ENCODE data around the gene DYRK1A.
"Not testable (repeated sequence)": the region's sequence is repeated elsewhere in the genome, so short reads cannot be mapped to it uniquely, and the experiment has no call there.

The DYRK1A gene

GRCh38 chr21:37496972-37497371 is 130.4 kb downstream of the DYRK1A start:
- no peak for DNase-seq

- DNase-seq = no peak
These were observed 132.1 kb downstream of the DYRK1A start for GRCh38 chr21:37498664-37499063.

GRCh38 chr21:37502947-37503346 is 136.4 kb downstream of the DYRK1A start:
- DNase-seq = no peak

- DNase-seq = no peak
These were observed 137.4 kb downstream of the DYRK1A start for GRCh38 chr21:37503848-37504467.

DNA sequence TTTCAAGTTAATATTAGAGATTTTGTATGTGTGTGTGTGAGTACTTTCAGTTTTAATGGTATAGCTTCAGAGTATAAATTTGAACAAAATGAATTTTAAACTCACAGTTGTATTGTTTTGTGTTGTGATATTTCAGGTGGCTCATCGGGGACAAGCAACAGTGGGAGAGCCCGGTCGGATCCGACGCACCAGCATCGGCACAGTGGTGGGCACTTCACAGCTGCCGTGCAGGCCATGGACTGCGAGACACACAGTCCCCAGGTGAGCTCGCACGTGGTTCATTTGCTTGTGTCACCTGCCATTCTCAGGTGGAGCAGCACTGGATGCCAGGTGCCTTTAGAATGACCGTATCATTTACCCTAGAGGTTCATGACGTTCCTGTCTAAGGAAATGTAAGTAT is 139.4 kb downstream of the DYRK1A start:
- no peak for DNase-seq

- DNase-seq = no peak
These were observed 141.1 kb downstream of the DYRK1A start for GRCh38 chr21:37507716-37508115.

DNA sequence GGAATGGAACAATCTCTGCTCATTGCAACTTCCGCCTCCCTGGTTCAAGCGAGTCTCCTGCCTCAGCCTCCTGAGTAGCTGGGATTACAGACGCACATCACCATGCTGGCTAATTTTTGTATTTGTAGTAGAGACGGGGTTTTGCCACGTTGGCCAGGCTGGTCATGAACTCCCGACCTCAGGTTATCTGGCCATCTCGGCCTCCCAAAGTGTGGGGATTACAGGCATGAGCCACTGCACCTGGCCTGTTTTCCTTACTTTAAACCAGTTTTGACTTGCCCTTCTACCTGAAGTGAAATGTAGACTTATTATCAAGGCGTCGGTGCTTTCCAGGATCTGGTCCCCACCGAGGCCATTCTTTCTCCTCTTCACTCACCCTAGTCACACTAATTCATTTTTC is 141.8 kb downstream of the DYRK1A start:
- no peak for DNase-seq

GRCh38 chr21:37509802-37510393 is 143.3 kb downstream of the DYRK1A start:
- no peak for DNase-seq

DNA sequence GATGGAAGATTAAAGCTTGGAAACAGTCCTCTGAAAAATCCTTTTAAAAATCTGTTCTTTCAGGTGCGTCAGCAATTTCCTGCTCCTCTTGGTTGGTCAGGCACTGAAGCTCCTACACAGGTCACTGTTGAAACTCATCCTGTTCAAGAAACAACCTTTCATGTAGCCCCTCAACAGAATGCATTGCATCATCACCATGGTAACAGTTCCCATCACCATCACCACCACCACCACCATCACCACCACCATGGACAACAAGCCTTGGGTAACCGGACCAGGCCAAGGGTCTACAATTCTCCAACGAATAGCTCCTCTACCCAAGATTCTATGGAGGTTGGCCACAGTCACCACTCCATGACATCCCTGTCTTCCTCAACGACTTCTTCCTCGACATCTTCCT is 145.3 kb downstream of the DYRK1A start:
- no peak for DNase-seq

GRCh38 chr21:37513383-37513782 is 146.8 kb downstream of the DYRK1A start:
- no peak for DNase-seq

- DNase-seq = no peak
These were observed 147.6 kb downstream of the DYRK1A start for GRCh38 chr21:37514038-37514667.

GRCh38 chr21:37516998-37517397 is 150.4 kb downstream of the DYRK1A start:
- DNase-seq = no peak

DNA sequence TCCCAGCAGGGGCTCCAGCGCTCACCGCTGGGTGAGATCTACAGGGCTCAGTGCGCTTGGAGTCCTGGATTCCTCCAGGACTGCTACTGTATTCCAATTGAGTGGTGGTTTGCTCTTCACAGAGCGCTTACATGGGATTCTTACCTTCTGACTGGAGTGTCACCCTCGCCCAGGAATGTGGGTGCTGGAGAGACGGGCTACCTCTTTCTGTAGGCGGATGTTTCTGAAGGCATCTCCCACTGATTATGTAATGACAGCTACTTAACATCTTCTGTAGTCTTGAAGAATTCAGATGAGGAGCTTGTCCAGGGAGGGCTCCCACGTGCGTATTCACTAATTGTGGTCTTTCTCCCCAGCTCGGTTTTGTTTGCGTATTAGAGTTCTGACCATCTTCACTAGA is 154.2 kb downstream of the DYRK1A start:
- no peak for DNase-seq

- DNase-seq = no peak
These were observed 155.1 kb downstream of the DYRK1A start for GRCh38 chr21:37521658-37522057.

GRCh38 chr21:37522641-37523295 is 156.2 kb downstream of the DYRK1A start:
- no peak for DNase-seq

DNA sequence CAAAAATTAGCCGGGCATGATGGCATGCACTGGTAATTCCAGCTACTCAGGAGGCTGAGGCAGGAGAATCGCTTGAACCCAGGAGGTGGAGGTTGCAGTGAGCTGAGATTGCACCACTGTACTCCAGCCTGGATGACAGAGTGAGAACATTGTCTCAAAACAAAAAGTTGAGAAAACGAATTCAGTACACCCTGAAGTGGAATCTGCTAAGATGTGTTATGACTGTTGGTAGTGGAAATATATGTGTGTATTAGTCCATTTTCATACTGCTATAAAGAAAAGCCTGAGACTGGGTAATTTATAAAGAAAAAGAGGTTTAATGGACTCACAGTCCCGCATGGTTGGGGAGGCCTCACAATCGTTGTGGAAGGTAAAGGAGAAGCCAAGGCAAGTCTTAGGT is 158.4 kb downstream of the DYRK1A start:
- not testable (repeated sequence) for DNase-seq

DNA sequence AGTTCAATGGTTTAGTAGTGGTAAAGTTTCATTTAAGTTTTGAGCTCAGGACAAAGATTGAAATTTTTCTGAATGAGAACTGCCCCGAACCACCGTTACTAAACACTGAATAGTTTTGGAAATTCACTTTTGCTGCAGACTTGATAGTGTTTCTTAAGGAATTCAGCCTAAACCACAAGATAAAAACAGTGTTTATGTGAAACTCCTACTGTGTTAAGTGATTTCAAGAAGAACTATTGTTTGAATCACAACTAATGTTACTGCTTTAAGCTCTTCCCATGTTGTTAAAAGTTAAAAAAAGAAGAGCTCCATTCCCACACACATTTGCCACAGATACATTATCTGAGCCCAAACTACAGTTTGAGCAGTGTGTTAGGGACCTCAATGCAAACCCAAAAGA is 159.2 kb downstream of the DYRK1A start:
- DNase-seq = no peak

DNA sequence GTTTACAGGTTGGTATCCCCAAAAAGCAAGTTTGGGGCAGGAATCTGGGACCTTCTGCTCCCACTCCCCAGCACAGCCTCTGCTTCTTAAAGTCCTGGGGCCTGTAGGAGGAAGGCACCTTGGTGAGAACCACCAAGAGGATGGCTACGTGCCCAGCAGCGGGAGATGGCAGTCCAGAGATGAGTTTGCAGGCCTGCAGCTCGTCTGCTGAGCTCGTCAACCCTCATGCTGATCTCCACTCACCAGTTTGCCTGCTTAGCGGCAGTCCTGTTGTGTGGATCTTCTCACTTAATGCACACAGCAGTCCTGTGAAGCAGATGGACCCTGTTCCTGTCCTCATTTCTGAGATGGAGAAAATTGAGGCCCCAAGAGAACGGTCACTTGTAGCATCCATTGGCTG is 160.5 kb downstream of the DYRK1A start:
- DNase-seq = no peak

- DNase-seq = no peak
These were observed 161.1 kb downstream of the DYRK1A start for GRCh38 chr21:37527716-37528115.

DNA sequence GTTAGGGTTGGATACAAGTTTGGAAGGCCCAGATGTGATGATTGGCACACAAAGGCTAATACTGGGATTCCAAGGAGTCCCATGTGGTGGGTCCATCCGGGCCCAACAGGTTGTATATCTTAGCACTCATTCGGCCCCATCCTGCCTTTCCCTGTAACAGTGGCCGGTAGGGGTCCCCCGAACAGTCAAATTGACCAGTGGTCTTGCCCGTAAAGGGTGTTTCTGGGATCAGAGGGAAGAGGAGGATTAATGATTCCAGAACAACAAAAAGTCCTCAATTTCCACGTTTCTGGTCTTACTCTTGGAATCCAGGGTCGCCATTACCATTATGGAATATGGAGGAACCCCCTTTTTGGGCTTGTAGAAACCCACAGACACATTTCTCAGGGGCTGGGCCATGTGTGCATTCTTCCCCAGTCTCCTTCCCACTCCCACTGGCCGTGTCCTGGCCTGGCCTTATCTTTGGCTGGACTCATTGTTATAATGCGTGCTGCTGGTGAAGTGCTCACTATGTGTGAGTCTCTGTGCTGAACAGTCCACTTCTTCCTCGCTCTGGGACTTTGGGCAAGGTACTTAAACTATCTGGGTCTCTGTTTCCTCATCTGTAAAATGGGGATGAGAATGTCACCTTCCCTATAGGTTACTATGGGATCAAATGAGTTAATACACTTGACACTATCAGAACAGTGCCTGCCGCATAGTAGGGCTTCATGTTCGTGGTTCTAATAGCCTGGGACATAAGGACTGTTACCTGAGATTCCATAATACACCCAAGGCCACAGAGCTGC is 161.8 kb downstream of the DYRK1A start:
- DNase-seq = no peak

DNA sequence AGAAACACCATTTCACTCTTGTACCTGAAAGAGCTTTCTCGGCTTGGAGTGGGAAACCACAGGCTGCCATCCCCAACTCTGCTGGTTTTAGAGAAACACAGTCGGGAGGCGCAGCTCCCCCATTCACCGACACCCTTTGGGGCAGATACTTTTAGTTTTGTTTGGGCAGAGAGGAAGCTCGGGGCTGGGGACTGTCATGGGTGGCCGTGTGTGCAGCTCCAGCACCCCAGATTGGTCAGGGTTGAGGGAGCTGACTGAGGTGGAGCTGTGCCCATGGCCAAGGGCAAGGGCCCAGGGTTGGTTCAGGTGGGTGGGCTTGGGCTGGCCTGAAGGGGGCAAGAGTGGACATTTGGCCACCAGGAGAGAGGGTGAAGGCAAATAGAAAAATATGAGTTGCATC is 163.1 kb downstream of the DYRK1A start:
- no peak for DNase-seq

- DNase-seq = no peak
These were observed 164.4 kb downstream of the DYRK1A start for GRCh38 chr21:37530901-37531351.

- DNase-seq = no peak
These were observed 164.9 kb downstream of the DYRK1A start for GRCh38 chr21:37531431-37531932.
